GM12878 (cell line): ENCODE results near the gene PRMT2.

Experiments used
- ATF3 ChIP-seq: IDR thresholded peaks from 2 replicates; pipeline ENCODE4 v1.6.1; 2011; ENCODE audit warnings: low read depth, mild to moderate bottlenecking, low read length, moderate library complexity, borderline replicate concordance; ENCODE audit errors: extremely low read depth
- CEBPZ ChIP-seq: fragments of 150-350 bp; IDR thresholded peaks from 2 replicates; pipeline ENCODE4 v1.6.1; 2016; ENCODE audit warnings: low read depth, low read length
- CHD2 ChIP-seq: IDR thresholded peaks from 2 replicates; pipeline ENCODE4 v1.6.1; 2011; ENCODE audit warnings: low read depth, low read length, improper control_type of control experiment, borderline replicate concordance
- EGR1 ChIP-seq, 2 experiments: IDR thresholded peaks; 1 replicate in 1 of 2; 2 replicates in 1 of 2; pipeline ENCODE4 v1.6.1; 2011 to 2012; ENCODE audit warnings: low read depth in 2 of 2, low read length in 2 of 2, borderline replicate concordance in 1 of 2, mild to moderate bottlenecking in 1 of 2, moderate library complexity in 1 of 2
- HDGF ChIP-seq: fragments of 450-650 bp; IDR thresholded peaks from 2 replicates; pipeline ENCODE4 v1.6.1; 2016; ENCODE audit warnings: antibody characterized with exemption
- MAX ChIP-seq: IDR thresholded peaks from 2 replicates; pipeline ENCODE4 v1.6.1; 2012; ENCODE audit warnings: low read depth, low read length, improper control_type of control experiment
- MYC ChIP-seq: IDR thresholded peaks from 2 replicates; pipeline ENCODE4 v1.6.1; 2011; ENCODE audit warnings: mild to moderate bottlenecking, low read length, moderate library complexity, inconsistent platforms; ENCODE audit not compliant: insufficient read depth, insufficient replicate concordance, insufficient read length, severe bottlenecking
- PAX5 ChIP-seq: IDR thresholded peaks from 2 replicates; pipeline ENCODE4 v1.6.1; 2011; ENCODE audit warnings: low read depth, low read length, borderline replicate concordance
- RAD21 ChIP-seq: IDR thresholded peaks from 2 replicates; pipeline ENCODE4 v1.6.1; 2011; ENCODE audit warnings: mild to moderate bottlenecking, low read depth, low read length, moderate library complexity; ENCODE audit not compliant: insufficient read depth
- RFX5 ChIP-seq: IDR thresholded peaks from 2 replicates; pipeline ENCODE4 v1.6.1; 2011; ENCODE audit warnings: low read depth, low read length, improper control_type of control experiment
- TF ChIP-seq, protein P1 (sequence below), 3 experiments: IDR thresholded peaks in 2 of 3; conservative IDR thresholded peaks in 1 of 3; 2 replicates each; pipeline ENCODE4 v1.5.1; 2011; ENCODE audit warnings: low read depth in 3 of 3, low read length in 3 of 3, mild to moderate bottlenecking in 3 of 3, control low read depth in 2 of 3, moderate library complexity in 2 of 3, inconsistent platforms in 1 of 3, mixed read lengths in 1 of 3; ENCODE audit not compliant: control insufficient read depth in 2 of 3, insufficient read depth in 1 of 3; ENCODE audit errors: extremely low read depth in 1 of 3

DNA sequence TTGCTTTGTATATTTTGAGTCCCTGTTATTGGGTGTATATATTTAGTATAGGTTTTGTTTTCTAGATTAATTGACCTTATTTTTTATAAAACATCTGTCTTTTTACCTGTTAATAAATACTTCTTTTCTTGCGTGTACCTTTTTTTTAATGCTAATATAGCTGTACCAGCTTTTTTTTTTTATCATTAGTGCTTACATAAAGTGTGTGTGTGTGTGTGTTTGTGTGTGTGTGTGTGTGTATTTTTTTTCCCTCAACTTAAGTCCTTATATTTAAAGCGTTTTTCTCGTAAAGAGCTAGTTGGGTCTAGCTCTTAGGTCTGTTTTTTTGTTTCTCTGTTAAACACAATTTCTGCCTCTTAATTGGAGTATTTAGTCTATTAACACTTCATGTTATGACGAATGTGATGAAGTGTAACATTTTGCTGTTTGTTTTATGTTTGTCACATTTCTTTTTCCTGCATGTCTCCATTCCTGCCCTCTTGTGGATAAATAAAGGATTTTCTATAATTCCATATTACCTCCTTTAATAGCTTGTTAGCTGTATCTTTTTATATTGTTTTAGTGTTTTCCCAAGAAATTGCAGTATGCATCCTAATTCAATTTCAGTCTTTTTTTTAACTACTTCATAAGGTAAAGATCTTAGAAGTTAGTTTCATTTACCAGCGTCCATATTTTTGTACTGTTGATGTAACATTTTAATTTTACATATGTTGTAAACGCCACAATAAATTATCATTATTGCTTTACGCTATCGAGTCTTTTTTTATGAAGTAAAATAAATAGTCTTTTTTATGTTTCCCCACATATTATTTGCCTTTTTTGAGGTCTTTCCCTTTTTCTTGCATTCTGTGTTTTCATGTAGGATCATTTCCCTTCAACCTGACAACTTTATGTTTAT, 4.3 kb downstream of the PRMT2 start:
- TF ChIP-seq EGR1 (IDR thresholded peaks at IDR 0.05; ENCODE audit: borderline replicate concordance in 1 of 2, low read depth in 2 of 2, low read length in 2 of 2) (no peak), RFX5 (no peak), MAX (no peak), MYC (no peak), RAD21 (0 out of 2 replicates have a peak, but pooled peaks have one; percentile 26), ATF3 (no peak), PAX5 (no peak), CHD2 (no peak), HDGF (no peak), CEBPZ (no peak)
- TF ChIP-seq, protein P1, sequence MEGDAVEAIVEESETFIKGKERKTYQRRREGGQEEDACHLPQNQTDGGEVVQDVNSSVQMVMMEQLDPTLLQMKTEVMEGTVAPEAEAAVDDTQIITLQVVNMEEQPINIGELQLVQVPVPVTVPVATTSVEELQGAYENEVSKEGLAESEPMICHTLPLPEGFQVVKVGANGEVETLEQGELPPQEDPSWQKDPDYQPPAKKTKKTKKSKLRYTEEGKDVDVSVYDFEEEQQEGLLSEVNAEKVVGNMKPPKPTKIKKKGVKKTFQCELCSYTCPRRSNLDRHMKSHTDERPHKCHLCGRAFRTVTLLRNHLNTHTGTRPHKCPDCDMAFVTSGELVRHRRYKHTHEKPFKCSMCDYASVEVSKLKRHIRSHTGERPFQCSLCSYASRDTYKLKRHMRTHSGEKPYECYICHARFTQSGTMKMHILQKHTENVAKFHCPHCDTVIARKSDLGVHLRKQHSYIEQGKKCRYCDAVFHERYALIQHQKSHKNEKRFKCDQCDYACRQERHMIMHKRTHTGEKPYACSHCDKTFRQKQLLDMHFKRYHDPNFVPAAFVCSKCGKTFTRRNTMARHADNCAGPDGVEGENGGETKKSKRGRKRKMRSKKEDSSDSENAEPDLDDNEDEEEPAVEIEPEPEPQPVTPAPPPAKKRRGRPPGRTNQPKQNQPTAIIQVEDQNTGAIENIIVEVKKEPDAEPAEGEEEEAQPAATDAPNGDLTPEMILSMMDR (IDR thresholded peaks at IDR 0.05 in 2 of 3, conservative IDR thresholded peaks at IDR 0.05 in 1 of 3; ENCODE audit: control insufficient read depth in 2 of 3, extremely low read depth in 1 of 3, insufficient read depth in 1 of 3, low read depth in 3 of 3, low read length in 3 of 3) = peak in 2 of 3 experiments; percentile 10 to 15; a peak in 2 of 6 replicates
